GM18861 (cell line): ENCODE data around the gene RBKS.
A peak's percentile ranks its signal among the peaks of the same experiment; 100 is the strongest.

Source experiments
- ATAC-seq: cut with Tn5 transposase; IDR thresholded peaks from one replicate; pipeline ENCODE4 v1.9.1; 2021; ENCODE audit not compliant: unreplicated experiment

RBKS gene

DNA sequence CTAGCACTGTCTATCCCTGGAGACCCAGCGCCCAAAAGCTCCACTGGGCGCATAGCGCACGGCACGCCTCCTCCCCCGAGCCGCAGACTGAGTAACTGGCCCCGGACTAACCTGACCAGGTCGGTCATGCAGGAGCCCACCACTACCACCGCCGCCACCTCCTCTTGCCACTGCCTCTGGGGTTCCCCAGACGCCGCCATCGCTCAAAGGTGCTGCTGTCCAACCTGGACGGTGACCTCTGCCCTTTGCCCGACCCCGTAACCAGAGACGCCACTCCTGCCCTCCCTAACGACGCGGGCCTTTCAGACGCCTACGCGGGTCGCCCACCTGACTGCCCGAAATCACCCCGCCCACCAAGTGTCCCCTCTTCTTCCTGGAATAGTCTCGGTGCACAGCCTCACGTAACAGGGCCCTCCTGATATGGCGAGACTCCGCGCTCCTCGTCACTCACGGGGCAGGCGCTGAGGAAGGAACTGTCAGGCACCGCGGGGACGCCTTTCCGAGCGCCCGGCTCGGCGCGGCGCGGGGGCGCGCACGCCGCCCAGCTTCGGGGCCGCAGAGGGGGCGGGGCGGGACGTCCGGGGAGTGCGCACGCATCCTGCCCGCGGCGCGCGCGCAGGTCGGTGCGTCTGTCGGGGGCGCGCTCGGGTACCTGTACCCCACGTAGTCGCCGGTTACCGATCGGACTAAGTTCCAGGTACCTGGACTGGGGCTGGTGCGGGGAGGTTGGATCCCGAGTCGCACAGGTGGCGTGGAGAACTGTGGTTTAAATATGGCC, at the start of gene RBKS, which contains the start of gene BABAM2:
Gene RBKS (minus strand): TSS at position 242 of the 778 bp plus-strand sequence. CDS start 42 bp downstream, at position 200.
Gene BABAM2 (plus strand): TSS at position 584 of the 778 bp plus-strand sequence. CDS start 3,828 bp downstream, outside the sequence.
- peak; percentile 66 for ATAC-seq

DNA sequence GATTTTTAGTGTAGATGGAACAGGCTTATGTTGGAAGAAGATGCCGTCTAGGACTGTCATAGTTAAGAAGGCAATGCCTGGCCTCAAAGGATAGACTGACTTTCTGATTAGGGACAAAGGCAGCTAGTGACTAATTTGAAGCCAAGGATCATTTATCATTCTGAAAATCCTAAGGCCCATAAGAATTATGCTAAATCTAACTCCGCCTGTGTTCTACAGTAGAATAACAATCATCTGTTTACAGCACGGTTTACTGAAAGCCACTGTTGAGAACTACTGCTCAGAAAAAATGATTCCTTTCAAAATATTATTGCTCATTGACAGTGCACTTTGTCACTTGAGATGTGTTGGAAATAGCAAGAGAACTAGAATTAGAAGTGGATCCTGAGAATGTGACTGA, 44.8 kb upstream of the RBKS start:
- ATAC-seq = no peak

DNA sequence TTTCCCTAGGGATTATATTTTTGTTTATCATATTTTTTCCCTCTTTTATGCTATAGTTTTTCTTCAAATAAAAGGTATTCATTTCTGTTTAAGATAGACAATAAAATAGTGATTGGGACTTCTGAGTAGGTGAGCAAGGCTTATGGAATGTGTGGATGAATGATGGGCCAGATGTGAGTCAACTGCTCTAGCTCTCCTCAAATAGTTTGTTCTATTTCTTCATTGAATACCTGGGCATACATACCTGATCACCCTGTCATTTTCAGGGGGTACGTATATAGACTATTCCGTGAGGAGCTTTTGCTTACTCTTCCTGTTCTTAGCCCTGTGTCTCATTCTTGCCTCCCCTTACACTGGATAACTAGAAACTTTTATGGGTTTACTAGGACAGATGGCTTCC, 42.2 kb upstream of the RBKS start:
- no peak for ATAC-seq

DNA sequence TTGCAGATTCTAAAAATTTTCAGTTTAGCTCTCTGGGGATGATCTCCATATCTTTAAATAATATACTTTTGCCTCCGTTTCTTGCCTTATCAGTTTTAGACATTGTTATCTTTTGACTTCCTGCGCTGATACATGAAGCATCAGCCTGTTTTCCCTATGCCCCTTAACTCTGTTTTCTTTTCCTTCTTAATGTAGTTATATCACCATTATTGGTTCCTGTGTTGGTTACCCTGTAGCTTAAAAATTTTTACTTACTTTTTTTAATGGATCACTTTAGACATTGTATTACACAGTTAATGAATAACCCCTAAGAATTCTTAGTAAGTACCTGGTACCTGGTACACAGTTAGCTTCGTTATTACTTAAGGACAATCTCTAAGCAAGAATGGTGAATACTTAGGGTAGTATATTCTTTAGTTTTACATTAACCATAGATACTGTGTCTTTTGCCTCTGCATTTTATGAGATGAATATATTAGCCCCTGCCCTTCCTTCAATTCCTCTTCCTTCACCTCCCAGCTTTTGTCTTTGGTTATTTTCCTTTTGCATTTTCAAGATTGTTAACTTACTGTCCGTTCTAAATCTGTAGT, 41.3 kb upstream of the RBKS start:
- no peak for ATAC-seq

DNA sequence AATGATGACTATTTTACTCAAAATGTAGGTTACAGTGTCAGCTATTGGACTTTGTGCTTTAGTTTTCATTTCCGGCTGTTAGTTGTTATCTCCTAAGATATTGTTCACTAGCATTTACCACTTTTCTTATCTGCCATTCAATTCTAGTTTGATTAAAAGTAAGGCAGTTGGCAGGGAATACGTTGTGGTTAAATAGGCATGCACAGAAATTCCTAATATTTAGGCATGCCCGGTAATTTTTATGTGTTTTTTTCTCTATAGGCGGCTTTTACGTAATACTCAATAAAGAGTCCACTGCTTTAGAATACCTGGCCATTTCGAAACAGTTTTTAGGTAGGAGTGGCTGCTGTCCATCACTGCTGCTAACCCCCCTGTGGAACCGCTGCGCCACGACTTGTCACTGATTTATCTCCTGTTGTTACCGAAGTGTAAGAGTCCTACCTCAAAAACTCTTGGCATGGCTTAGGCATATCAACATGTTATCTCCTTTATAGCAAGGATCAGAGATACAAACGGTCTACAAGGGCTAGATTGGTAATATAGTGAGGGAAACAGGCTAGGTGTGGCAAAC, 39.8 kb upstream of the RBKS start:
- no peak for ATAC-seq

DNA sequence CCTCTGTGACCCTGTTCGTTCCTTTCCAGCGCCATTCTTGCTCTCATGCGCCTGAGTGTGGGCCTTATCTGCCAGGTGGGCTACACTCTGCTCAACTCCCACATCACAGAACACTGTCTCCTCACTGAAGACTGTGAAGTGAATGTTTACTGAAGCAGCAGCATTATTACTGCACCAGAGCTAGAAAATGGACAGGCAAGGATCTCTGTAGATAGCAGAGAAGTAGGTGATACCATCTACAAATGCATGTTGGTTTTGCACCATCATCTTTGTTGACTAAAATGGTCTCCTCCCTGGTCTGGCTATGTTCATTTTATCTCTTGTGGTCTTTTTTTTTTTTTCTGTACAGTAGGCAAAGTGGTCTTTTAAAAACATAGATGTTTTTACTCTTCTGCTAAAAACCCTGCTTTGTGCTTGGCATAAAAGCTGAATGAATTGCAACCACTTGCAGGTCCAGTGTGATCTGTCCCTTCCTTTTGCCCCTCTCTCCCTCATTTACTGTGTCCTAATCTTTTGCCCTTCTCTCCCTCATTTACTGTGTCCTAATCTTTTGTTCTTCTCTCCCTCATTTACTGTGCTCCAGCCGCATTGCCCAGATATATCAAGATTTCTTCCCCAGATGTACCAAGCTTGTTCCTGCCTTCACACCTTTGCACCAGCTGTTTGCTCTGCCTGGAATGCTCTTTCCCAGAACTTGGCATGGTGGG, 35.7 kb upstream of the RBKS start:
- ATAC-seq = no peak

DNA sequence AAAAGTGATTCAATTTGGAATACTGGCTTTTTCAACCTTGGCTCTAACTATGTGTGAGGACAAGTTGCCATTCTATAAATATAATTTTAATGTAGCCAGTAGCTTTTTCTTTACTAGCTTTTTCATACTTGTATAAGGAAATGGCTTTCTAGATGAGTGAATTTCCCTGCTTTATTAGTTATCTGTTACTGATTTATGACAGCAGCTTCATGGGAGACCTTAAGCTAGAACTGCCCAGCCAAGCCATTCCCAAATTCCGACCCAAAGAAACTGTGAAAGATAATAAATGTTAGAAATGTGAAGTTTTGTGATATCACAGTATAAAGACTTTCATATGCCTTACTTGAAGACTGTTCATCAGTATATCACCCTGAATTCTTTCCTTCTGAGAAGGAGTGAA, 32.7 kb upstream of the RBKS start:
- ATAC-seq = no peak

DNA sequence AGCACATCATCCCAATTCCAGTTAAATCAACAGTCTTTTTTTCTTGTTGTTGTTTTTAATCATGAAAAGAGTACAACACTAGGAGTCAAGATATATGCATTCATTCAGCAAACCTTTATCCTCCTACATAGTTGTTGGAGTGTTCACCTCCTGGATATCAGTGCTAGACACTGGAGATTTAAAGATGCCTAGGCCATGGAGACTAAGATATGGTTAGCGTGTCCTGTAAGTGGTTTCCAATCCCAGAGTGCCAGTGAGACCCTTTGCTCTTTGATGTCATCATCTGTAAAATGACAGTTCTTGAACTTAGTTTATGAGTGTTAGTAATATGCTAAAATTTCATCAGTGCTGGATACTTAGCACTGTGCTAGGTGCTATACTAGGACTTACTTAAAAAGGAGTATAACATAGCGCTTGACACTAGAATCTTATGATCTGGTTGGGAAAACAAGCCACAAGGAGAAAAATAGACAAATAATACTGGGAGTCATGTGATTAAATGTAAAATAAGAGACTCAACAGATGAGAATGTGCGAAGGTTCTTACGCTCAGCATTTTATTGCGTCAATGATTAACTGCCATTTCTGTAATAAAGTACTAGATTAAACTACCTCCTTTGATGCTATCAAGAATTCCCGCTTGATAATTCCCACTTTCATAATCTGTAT, 31.8 kb upstream of the RBKS start:
- no peak for ATAC-seq

DNA sequence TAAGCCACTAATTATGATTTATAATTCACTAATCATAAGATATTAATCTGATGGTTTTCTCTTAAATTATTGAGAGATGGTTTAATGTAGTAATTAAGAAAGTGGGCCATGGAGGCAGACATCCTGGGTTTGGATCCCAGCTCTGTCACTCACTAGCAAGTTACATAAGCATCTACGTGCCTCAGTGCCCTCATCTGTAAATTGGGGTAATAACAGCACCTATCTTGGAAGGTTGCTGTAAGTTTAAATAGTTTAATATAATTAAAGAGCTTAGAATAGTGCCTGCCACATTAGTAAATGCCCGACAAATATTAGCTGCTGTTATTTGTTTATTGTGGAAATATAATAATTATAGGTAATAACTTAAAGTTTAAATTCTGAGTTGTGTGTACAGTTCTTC, 31.2 kb upstream of the RBKS start:
- ATAC-seq = no peak

DNA sequence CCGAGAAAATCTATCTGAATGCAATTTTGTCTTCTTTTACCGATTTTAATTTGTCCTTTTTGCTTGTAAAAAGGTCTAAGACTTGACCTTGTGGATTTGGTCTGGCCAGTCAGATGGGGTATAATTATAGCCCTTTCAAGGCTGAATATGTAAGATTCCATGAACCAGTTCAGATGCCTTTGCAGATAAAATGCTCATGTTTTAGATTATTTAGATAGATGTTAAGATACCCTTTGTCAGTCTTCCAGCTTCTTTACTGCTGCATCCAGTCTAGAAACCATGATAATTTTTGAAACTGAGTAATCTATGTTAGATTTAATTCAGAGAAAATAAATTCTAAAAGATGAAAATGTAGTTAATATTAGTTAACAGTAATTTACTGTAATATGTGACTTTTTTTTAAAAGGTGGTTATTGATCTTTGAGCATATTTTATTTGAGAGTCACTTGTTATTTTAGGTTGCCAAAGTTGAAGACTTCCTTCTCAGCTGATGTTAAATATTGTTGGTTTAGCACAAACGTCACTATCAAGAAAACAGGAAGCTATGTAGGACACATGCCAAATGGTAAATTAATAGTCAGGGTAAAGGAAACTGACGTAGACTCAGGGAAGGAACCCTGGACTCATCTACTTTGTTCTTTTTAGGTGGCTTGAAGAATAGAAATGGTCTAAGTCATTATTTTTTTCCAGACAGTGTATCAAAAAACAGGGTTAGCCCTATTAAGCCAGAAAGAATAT, 30.1 kb upstream of the RBKS start:
- ATAC-seq = no peak

DNA sequence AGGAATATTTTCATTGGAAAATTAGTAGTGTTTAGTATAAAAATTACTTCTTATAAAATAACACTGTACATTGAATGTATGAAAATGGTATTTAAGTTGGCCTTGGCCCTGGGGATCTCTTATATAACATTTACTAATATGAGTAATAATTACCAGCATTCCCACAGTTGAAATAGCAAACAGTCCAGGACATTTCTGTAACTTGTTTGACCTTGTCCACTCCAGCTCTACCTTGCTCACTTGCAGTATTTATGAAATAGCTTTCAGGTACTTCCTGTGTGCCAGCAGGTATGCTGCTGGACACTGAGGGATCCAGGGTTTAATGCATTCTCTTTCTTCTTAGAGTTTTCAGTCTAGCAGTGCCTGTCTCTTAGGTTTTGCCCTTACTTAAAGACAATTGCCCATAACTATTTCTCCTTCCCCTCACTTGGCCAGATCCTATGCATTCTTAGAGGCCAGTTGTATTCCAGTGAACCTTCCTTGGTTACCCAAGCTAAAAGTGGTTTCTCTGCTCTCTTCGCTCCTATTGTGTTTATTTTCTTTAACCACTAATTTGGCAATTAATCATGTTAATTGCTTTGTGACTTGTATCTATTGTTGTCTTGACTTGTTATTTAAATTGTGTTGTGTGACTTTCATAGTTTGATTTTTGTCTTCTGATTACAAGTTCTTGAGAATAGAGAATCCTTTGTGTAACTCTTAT, 26.3 kb upstream of the RBKS start:
- ATAC-seq = no peak

DNA sequence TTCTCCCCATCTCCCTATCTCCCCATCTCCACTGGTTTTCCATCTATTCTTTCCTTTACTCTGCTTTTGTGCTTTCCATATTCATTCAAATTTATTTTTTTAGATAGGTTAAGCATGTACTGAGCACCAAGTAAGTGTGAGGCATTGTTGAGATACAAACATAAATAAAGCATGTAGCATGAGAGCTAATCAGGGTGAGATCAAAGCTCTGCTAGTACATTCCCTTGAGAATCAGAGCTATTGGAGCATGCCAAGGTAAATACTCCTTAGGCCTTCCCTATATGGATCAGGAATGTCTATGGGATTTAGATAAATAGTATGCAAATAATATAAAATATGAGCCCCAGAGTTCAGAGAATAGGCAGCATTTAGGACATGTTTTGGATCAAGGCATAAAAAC, 25.7 kb upstream of the RBKS start:
- no peak for ATAC-seq

DNA sequence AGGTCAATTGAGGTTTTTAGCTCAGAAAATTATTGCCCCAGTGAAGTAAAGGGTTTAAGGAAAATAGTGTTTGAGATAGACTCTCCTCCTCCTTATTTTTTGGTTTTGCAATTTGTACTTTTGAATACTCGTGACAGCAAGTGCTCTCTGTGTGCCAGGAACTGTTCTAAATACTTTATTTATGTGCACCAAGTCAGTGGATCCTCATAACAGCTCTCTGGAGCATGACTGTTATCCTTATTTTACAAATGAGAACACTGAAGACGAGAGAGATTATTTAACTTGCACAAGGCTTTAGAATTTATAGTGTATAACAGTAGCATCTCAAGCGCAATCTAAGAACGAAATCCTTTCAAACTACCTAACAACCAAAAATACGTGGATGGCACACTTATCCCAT, 25.0 kb upstream of the RBKS start:
- no peak for ATAC-seq

DNA sequence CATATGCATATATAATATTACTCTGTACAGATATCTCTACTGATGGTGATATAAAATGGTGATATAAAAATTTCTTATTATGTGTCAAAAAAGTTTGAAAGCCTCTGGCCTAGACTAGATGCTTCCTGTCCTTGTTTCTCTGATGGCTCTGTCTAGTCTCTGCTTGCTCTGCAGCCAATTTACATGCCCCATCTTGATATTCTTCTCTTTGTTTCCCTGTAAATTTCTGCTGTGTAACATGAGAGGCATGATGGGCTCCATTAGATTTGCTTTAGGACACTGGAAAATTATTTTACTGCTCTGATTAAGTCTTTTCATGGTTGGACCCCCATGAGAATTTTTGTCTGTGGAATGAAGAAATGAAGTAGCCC, 24.6 kb upstream of the RBKS start:
- no peak for ATAC-seq

DNA sequence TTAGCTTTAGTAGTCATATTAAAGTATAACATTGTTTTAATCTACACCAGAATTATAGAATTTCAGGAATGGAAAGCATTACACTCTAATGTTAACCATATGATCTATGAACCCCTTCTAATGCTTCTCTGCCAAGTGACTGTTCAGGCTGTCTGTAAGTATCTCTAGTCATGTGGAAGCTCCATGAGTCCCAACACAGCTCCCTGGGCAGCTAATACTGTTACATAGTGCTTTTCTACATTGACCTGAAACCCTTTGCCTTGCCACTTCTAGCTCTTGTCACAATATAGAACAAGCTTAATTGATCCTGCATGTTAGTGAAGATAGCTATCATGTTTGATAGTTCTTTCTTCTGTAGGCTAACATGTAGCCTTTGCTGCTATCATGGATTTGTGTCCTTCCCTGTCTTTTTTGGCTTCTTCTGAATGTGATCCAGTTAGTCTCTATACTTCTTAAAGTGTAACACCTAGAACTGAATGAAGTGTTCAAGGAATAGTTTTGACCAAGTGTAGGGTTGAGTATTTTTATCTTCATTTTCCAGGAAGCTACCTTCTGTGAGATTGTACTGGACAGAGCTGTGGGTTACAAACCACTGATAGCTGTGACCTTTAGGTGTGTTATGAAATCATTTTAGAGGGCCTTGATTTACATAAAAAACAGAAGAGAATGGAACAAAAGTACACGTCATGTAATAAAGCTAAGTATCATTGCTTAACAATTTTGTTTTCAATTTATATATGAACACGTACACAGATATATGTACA, 24.0 kb upstream of the RBKS start:
- ATAC-seq = no peak

DNA sequence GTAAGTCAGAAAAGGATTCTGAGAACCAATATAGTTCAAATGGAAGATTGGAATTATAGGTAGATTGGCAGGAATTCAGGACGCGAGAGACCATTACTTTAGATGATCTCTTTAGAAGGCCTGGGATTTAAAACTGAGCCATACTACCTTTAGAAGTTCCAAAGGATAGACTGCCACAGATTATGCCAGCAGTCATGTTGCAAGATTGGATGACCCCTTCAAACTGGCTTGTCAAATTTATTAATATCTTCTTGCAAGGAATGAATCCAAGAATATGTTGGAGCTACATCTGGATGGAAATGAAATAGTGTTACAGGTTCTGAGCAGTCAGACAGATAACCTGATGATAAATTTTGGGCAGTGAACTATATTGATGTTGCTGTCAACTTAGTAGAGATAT, 22.3 kb upstream of the RBKS start:
- ATAC-seq = no peak

DNA sequence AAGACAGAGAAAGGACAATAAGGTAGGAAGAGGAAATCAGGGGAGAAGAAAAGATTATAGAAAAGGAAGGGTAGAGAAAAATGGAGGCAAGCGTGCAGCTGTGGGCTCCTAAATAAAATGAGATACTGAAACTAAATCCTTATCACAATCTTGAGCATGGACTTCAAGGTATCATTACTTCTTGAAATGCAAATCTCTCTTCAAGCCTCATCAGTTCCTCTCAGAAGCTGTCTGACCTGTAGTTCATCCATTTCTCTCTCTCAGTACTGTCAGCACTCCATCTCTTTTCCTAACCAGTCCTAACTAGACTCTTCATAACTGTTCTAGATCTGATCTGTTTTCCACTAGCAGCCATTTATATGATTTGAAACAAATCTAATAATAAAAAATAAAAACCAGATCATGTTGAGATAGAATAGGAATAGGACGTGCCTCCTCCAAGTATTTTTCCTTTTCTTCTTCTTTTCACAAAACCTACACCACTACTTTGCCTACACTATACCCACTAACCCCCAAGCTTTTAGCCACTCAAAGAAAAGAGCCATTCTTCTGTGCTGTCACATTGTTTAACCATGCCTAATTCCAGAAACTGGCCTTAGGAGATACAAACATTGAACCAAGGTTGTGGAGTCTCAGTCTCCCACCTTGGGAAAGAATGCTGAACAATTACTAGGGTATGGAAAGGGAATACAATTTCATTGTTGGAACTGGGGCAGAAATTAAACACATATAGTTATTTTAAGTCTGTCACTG, 21.4 kb upstream of the RBKS start:
- no peak for ATAC-seq

DNA sequence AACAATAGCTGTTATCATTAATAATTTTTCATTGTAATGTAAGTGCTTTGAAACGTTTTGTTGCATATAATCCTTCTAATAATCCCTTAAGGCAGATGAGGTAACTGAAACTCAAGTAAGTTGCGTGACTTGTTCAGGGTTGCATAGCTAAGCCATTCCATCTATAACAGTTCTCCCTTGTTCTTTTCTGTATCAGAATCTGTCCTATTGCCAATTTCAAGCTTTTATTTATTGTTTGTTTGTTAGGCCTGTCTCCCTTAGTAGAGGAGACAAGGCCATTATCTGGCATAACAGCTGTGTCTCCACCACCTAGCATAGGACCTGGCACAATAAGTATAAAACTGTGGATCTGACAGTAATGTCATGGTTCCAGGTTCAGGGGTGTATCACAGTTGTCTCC, 19.7 kb upstream of the RBKS start:
- ATAC-seq = no peak

DNA sequence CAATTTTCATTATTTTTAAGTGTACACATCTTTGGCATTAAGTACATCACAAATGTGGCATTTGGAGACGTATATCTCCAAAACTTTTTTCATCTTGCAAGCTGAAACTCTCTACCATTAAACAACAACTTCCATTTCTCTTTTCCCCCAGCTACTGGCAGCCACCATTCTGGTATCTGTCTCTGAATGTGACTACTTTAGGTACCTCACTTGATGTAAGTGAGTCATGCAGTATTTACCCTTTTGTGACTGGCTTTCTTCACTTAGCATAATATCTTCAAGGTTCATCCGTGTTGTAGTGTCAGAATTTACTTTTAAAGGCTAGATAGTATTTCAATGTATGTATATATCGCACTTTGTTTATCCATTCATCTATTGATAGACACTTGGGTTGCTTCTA, 17.4 kb upstream of the RBKS start:
- ATAC-seq = no peak
